Tongue (tissue), 2 donors: Measurements from ENCODE around the gene FAAH. TPM values are rescaled to one million over a fixed set of nuclear protein-coding genes. Genes with fewer than 3 reads are reported as not detected.

ENCODE experiments used
- DNase-seq: peaks from one replicate; pipeline ENCODE4 v3.0.0-alpha.2; 2015
- total RNA-seq: library from RNA; depleted of rRNA; stranded (reverse); fragments of >200 nt; gene quantifications from one replicate; pipeline ENCODE4 v1.2.3, GENCODE V29; 2014

The FAAH gene
- total RNA-seq, 1 donor from 2014 or later, result 40.0 TPM

GRCh38 chr1:46451948-46452930 is 58.1 kb downstream of the FAAH start:
- DNase-seq, result no peak

- DNase-seq, result no peak
These were observed 58.8 kb downstream of the FAAH start for GRCh38 chr1:46452931-46453325.

- DNase-seq, result no peak
These were observed 59.3 kb downstream of the FAAH start for GRCh38 chr1:46453449-46453848.

GRCh38 chr1:46455951-46456350 is 61.8 kb downstream of the FAAH start:
- DNase-seq, result no peak

GRCh38 chr1:46456411-46456963 is 62.4 kb downstream of the FAAH start:
- no peak for DNase-seq

GRCh38 chr1:46457178-46457577 is 63.1 kb downstream of the FAAH start:
- no peak for DNase-seq

GRCh38 chr1:46458190-46458589 is 64.1 kb downstream of the FAAH start:
- DNase-seq, result no peak

- no peak for DNase-seq
These were observed 64.7 kb downstream of the FAAH start for GRCh38 chr1:46458846-46459245.

GRCh38 chr1:46459315-46459714 is 65.2 kb downstream of the FAAH start:
- no peak for DNase-seq

- no peak for DNase-seq
These were observed 67.1 kb downstream of the FAAH start for GRCh38 chr1:46461017-46461808.

GRCh38 chr1:46461809-46462448 is 67.8 kb downstream of the FAAH start:
- DNase-seq, result no peak

Other genes starting within 250 kb of the FAAH start
- 5.3 TPM for gene TSPAN1, start 219.2 kb upstream of the FAAH start, total RNA-seq
- gene P3R3URF, start 217.8 kb upstream of the FAAH start, total RNA-seq, result not detected
- gene POMGNT1, start 195.9 kb upstream of the FAAH start, total RNA-seq, result 40.6 TPM
- 5.4 TPM for gene LURAP1, start 191.0 kb upstream of the FAAH start, total RNA-seq
- gene RAD54L, start 146.6 kb upstream of the FAAH start, total RNA-seq, result 2.7 TPM
- 65.4 TPM for gene LRRC41, start 90.7 kb upstream of the FAAH start, total RNA-seq
- 337 TPM for gene UQCRH, start 90.6 kb upstream of the FAAH start, total RNA-seq
- gene NSUN4, start 53.5 kb upstream of the FAAH start, total RNA-seq, result 20.9 TPM
- gene DMBX1, start 95.5 kb downstream of the FAAH start, total RNA-seq, result not detected
- gene KNCN, start 157.3 kb downstream of the FAAH start, total RNA-seq, result not detected
- 40.8 TPM for gene MKNK1, start 210.0 kb downstream of the FAAH start, total RNA-seq
- 19.8 TPM for gene MOB3C, start 222.5 kb downstream of the FAAH start, total RNA-seq